ENCODE measurements around the gene HEXIM2.
A peak's percentile ranks its signal among the peaks of the same experiment; 100 is the strongest.
"Not testable (repeated sequence)": the region's sequence is repeated elsewhere in the genome, so short reads cannot be mapped to it uniquely, and the experiment has no call there.

HEXIM2 gene, protein sequence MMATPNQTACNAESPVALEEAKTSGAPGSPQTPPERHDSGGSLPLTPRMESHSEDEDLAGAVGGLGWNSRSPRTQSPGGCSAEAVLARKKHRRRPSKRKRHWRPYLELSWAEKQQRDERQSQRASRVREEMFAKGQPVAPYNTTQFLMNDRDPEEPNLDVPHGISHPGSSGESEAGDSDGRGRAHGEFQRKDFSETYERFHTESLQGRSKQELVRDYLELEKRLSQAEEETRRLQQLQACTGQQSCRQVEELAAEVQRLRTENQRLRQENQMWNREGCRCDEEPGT

DNA sequence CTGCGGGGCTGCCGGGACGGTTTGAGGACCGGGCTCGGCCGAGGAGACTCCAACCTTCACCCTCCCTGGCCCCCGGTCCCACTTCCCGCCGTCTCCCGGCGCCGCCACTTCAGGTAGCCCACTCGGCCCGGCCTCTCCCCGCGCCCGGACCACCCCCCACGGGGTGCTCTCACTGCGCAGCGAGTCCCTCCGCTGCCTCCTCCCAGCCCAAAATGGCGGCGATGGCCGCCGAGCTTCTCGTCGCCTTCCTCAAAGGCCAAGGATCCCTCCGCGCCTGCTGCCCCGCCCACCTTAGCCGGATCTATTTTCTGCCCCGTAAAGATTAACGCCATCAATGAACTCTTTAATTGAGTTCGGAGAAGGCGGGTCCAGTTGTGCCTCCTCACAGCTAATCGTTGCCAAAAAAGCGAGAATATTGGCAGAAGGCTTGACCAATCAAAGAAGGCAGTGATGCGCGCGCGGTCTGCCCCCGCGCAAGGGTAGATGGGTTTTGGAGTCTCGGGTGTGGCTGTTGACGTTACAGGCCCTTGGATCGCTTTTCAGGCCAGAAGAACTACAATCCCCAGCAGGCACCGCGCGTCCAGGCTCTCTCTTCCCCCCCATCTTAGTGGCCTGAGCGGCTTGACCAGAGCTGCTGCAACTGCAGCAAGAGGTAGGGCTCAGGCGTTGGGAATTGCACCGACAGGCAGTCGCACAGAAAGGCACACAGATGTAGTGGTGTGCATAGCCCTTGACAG lies at the start of gene HEXIM2:
Gene HEXIM2, plus strand, starts transcription at position 588 of the 737 bp plus-strand sequence. CDS start 919 bp downstream, outside the sequence.
- peak; percentile 99 for DNase-seq

DNA sequence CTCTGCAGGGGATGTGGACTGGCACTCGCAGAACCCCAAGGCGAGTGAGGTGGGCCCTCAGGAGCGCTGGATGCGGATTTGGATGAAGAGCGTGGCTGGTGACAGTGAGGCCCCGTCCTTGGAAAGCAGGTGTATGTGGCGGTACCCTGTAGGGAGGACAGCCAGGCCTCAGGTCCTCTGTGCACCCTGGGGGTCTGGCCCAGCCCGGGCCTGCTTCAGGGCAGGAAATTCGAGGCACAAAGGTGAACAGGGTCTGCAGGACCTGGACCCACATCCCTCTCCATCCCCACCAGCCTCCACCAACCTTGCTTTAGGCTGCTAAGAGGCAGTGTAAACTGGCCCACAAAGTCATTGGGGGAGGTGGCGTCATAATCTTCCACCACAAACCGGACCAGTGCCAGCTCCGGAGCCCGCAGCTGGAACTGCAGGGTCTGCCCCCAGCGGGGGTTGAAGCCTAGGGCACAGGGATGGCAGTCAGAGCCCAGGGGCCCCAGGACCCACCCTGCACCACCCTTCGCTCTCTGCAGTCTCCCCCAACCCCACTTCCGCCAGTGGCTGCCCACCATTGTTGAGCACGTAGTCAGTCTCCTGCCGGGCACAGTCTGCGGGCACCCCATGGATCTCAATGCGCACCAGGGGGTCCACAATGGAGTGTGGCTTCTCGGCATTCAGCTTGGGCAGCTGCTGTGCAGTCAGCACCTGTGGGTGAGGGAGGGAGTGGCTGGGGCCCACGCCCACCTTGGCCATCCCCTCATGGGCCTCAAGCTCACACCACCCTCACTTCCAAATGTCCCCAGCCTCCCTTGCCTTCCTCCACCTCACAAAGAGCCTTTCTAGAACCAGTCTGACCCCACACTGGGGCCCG lies 48.9 kb upstream of the HEXIM2 start:
- no peak for DNase-seq

DNA sequence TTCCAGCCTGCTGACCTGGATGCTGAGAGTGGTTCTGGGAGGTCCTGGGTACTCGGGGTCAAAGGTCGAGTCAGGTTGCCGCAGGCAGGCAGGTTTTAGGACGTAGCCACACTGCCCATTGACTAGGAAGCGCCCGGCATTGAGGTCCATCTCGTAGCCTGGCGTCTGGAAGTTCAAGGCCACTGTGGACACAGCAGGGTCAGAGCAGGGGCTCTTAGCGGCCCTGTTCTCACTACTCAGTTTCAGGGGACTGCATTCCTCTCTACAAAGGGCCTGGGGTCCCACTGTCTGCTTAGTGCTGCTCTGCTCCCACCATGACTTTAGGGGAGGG lies 48.3 kb upstream of the HEXIM2 start:
- DNase-seq: no peak

DNA sequence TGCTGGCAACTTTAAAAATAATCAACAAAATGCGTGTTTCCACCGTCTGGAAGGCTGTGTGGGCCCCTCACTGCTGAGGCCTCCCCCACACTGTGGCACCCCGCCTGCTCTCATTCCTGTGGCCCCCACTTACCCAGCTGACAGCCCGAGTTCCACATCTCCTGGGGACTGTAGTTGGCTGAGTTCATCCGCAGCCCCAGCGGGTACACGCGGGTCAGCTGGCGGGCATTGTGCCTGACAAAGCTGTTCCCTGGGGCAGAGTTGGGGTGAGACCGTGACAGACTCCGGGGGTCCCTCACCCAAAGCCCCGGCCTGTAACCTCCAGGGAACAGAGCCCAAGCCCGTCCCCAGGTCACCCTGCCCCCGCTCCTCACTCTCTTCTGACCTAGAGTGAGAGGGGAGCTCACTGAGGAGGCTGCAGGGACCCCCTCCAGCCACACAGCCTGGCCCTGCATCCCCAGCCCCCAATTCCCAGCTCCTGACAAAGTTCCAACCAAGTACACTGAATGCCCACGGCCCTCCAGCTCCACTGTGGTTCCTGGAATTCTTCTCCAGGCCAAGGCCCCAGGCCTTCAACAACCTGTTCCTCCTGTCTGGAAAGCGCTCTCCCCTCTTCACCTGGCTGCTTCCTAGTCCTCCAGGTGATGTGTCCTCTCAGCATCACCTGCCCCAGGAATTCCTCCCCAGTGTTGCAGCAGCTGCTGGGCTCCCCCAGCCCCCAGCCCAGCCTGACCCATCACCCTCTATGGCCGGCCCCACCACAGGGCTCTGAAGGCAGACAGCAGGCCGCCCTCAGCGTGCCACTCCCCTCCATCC lies 47.4 kb upstream of the HEXIM2 start:
- DNase-seq: no peak

DNA sequence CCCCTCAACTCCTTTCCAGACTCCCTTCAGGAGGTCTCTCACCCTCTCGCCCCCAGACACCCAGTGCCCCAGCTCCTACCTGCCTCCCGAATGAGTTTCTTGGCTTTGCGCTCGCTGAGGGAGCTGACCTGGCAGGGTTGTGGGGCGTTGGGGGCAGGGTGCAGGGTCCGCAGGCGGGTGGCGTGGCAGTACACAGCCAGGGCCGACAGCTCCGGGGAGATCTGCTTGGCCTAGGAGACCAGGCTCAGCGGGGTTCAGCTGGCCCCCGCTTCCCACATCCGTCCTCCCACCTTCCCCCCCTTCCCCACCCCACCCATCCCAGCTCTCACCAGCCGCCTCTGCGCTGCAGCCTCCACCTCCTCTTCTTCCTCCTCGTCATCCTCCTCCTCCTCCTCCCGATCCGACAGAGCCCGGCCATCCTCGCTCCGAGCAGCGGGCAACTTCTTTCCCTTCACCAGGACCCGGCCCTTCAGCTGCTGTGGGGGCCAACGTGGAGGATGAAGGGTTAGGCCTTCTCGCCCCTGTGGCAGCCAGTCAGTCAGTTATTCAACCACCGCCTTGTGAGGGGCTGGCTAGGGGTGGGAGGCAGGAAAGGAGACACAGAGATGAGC lies 46.6 kb upstream of the HEXIM2 start:
- no peak for DNase-seq

DNA sequence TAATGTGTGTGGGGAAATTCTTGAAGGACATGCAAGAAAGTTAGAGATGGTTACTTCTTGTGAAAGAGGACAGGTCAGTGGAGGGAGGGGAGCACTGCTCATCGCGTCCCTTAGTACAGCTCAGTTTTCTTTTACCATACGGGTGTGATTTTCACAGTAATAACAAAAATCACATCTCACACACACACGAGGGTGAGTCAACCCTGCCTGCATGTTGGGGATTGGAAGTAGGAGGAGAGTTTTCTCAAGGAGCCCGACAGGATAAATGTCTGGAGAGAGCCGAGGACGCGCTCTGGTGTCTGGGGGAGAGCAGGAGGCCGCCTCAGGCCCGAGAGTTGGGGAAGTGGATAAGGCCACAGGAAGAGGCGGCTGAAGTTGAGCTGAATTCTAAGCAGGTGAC lies 45.8 kb upstream of the HEXIM2 start:
- DNase-seq: no peak

DNA sequence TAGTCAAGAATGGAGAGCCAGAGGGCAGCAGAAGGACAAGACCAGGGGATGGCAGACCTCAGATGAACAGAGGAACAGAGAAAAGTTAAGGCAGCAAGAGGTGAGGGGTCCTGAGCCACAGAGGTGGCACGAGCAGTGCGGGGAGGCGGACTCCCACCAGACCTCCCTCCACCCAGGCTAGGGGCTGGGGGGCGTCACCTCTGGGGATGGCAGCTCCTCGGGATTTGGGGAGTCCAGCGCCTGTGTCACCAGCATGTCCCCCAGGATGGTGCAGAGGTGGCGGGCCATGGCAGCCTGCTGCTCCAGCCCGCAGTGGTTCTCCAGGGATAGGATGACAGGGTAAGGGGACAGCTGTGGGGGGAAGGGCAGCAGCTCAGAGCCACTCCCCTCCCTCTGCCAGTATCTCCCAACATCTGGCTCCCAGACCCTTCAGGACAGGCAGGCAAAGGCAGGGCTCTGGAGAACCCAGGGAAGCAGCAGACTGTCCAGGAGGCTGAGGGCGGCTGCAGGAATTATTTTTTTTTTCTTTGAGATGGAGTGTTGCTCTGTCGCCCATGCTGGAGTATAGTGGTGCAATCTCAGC lies 45.1 kb upstream of the HEXIM2 start:
- no peak for DNase-seq

DNA sequence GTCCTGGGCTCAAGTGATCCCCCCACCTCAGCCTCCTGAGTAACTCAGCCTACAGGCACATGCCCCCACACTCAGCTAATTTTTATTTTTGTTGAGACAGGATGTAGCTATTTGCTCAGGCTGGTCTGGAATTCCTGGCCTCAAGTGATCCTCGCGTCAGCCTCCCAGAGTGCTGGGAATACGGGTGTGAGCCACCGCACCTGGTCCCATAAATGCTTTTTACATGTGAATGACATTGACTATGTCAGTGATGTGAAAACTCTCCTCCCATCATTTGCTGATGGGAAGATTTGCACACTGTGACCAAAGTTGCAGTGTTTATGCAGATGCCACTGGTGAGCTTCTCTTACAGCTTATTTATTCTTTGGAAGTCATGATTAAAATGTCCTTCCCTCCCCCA lies 44.3 kb upstream of the HEXIM2 start:
- DNase-seq: no peak

DNA sequence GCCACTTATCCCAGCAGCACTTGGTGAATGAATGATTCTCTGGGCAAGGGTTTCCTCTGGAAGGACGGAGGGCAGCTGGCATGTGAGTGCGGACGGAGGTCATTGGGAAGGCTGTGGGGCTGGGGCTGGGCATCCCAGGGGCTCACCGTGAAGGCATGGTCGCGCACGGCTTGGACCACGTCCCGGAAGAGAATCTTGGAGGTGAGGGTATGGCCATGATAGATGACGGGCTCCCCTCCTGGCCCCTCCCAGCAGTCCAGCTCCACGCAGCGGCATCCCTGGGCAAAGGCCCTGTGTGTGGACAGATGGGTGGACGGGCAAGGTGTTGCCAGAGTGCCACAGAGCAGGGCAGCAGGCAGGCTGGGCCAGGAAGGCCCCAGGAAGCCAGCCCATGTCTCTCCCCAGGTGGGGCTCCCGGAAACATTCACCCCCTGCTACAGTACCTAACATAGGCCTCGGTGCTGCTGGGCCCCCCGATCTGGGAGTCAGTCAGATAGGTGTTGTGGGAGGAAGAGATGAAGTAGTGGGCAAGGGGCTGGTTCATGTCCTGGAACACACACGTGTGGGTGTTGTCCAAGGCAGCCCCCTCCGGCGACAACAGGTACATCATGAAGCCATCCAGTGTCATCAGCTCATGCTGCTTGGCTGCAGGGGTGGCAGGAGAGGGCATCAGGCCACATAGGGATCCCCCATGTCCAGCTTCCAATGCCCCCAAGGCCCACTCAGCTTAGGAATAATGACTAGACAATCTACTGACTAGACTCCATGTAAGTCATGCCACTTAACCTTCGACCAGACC lies 43.6 kb upstream of the HEXIM2 start:
- DNase-seq: no peak

DNA sequence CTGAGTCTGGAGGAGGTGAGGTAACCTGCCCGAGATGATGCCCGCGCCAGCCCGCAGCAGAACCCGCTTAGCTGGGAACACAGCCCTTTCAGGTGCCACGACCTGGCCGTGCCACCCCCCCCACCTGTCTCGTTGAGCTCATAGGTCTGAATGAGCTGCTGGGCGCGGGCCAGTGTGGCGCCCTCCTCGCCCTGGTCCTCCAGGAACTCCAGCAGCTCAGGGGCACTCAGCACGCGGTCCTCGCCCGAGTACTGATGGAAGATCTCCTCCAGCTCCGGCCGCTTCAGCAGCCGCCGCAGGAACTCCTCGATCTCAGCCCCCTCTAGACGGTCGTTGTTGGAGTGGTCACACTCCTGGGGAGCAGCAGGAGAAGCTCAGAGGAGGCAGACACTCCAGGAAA lies 43.0 kb upstream of the HEXIM2 start:
- DNase-seq: no peak

DNA sequence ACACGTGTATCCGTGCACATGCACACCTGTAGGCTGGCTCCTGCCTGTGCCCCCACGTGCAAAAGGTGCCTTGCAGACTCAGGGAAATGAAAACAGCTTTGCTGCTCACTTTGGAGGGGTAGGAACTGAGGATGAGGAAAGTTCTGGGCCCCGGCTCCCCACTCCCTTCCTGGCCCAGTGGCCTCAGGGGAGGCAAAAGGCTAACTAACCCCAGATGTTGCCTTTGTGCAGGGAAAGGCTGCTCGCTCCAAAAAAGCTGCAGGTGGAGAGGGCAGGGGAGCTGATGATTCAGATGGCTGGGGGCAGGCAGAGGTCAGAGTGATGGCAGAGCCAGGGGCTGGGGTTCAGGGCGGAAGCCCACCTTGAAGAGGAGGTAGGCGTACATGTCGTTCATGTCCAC lies 41.7 kb upstream of the HEXIM2 start:
- no peak for DNase-seq

DNA sequence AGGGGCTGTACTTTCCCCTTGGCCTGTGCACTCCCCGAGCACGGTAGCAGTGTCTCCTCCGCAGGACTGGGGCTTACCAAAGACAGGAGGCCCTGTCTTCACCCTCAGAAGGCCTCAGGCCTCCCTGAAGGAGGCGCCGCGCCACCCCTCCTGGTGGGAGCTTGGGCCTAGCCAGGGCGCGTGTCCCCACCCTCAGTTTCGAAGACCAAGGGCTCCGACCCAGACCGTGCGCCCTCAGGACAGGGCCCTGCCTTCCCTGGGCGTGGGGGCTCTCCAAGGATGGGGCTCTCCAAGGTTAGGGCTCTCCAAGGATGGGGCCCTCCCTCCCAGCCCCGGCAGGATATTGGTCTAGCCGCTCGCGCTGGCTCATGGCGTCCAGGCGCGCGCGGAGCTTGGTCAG lies 41.1 kb upstream of the HEXIM2 start:
- DNase-seq: no peak

DNA sequence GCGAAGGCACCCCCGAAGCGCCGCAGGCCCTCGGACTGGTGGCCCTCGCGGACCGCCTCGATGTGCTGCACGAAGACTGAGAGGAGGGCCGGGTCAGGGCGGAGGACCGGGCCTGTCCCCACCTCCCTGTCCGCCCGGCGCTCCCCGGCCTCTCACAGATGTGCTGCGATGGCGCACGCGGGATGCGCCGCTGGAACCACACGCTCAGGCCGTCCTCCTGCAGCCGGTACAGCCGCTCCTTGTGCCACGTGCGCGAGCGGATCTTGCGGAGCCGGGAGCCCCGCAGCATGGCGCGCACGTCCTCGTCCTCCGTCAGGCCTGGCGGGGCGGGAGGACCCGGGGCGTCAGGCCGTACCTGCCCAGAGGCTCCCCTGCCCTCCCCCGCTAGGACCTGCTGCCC lies 40.6 kb upstream of the HEXIM2 start:
- DNase-seq: no peak

DNA sequence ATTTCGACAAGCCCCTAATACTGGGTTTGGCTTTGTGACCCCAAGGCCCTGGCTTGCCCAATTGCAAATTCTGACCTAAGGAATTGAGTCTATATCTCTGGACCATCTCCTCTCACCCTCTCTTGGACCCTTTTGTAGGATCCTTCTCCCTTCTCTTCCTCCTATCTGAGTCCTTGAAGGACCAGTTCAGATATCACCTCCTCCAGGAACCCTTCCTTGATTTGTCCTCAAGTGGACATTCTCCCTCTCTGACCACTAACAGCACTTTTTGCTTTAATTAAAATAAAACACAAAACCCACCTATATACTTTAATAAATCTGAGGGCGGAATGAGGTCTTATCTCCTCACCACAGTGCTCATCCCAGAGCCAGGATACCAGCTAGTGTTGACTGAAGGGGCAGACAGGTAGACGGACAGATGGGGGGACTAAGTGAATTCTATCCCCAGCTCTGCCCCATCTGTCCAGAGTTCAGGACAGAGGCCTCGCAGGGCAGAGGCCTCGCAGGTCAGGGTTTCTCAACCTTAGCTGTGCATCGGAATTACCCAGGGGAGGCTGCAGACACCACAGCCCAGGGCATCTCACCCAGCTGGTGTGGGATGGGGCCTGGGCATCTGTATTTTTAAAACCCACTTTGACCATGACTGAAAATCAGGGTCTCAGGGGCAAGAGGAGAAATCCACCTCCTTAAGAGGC lies 38.5 kb upstream of the HEXIM2 start:
- no peak for DNase-seq

DNA sequence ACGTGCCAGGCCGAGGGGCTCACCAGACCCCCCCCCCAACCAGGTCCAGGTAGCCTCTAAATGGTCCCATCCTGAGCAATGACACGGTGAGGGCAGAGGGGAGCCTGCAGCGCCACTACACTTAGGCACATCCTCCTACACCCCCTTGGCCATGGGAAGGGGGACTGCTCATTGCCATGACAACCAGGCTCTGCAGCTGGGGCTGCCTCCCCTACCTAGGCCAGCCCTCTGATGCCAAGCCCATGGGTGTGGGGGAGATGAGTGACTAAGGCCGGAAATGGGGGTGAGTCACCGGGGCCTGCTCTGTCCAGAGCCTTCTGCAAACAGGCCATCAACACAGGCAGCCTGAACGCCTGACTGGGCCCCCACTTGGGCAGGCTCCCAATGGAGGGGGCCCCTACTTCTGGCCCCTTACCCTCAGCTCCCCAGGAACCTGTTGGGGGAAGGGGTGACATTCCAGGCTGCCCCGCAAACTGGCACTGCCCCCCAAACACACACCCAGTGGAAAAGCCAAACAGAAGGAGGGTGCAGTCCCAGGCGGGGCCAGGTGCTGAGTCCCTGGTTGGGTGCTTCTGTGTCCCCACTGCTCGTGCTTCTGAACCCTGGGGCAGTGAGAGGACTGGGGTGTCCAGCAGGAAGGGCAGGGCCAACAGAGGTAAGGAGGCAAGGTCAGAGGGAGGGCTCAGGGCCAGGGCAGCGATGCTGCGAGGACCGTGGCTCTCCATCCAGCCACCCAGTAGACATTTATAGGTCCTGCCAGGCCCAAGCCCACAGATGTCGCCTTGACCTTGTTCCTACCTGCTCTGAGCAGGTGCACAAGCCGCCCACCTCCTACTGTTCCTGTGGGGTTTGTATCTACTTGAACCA lies 37.5 kb upstream of the HEXIM2 start:
- DNase-seq: peak; percentile 64

DNA sequence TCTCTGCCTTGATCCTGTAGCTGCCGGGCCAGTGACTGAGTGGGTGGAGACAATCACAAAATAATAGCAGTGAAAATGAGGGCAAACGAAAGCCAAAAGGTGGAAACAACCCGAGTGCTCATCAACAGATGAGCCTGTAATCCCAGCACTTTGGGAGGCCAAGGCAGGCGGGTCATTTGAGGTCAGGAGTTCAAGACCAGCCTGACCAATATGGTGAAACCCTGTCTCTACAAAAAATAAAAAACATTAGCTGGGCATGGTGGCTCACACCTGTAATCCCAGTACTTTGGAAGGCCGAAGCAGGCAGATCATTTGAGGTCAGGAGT lies 36.9 kb upstream of the HEXIM2 start:
- not testable (repeated sequence) for DNase-seq

DNA sequence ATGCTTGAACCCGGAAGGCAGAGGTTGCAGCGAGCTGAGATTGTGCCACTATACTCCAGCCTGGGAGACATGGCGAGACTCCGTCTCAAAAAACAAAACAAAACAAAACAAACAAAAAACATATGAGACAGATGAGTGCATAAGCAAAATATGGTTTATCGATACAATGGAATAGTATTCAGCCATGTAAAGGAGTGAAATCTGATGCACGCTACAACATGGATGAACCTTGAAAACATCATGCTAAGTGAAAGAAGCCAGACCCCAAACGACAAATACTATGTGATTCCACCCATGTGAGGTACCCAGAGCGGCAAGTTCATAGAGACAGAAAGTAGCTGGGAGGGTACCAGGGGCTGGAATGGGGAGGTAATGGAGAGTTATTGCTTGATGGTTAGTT lies 36.2 kb upstream of the HEXIM2 start:
- no peak for DNase-seq

DNA sequence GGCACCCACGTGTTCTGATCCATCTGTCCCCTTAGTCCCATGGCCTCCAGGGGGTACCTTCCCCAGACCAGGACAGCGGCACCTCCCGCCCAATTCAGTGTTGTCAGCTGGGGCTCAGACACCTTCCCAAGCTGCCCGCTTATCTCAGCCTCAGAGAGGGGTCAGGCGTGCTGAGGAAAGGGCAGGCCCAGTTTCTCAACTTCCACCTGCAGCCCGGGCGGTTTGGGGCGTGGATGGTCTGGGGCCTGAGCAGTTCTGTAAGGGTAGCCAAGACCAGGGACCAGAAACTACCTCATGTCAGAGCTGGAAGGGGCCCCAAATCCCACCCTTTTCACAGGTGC lies 34.5 kb upstream of the HEXIM2 start:
- no peak for DNase-seq

DNA sequence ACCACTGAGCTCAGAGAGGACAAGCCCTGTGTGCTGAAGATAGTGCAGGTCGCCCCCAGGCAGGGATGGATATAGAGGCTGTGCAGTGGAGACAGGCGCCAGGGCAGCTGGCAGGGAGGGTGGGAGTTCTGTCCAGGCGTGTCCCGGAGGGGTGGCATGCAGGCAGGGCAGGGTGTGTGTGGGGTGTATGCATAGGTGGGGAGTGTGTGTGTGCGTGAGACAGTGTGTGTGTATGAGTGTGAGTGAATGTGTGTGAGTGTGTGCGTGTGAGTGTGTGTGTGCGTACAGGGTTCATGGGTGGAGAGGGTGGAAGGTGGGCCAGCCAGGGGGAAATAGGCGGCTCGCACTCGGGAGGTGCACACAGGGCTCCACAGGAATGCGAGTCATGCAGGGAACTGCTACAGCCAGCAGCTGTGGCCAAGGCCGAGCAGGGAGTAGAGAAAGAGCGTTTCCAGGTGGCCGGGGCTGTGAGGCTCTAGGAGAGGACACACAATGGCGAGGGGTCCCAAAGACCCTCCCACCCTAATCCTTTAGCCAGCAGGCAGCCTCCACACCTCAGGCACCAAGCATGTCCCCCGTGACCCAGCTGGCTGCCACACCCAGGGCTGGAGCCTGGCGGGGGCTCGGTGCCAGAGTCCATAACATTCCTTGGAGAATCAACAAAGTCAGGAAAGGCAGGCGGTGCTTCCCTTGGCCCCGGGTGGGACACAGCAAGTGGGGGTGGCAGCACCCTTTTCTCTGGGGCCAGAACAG lies 34.0 kb upstream of the HEXIM2 start:
- no peak for DNase-seq
